ENCODE data around the gene BBLN.
"Not testable (repeated sequence)": the region's sequence is repeated elsewhere in the genome, so short reads cannot be mapped to it uniquely, and the experiment has no call there.

BBLN gene

GRCh38 chr9:128125580-128126354 lies 34.3 kb upstream of the BBLN start:
- Histone ChIP-seq H3K9ac (ENCODE audit: low read depth, low read length) (no peak overlapping the region), H3K27me3 (ENCODE audit: control insufficient read depth, insufficient read depth, low read length) (peaks cover 7% of the 10 kb centered on the region), H3K4me3 (ENCODE audit: low read depth, low read length) (no peak overlapping the region), H3K36me3 (ENCODE audit: control insufficient read depth, insufficient read depth, low read length) (peaks cover 41% of the 10 kb centered on the region), H3K27ac (ENCODE audit: low read depth, low read length) (no peak overlapping the region), H3K4me1 (ENCODE audit: control insufficient read depth, insufficient read depth, low read length) (no peaks in the 10 kb centered on the region), H3K9me3 (ENCODE audit: control insufficient read depth, insufficient read depth, low read length) (no peaks in the 10 kb centered on the region)

- H3K4me3 ChIP-seq (ENCODE audit: low read depth, low read length): peak within 1 kb of the TSS; percentile 100
- peaks cover 23% of the 10 kb centered on the region for H3K36me3 ChIP-seq (ENCODE audit: control insufficient read depth, insufficient read depth, low read length)
- H3K4me1 ChIP-seq (ENCODE audit: control insufficient read depth, insufficient read depth, low read length): no peaks in the 10 kb centered on the region
- H3K9me3 ChIP-seq (ENCODE audit: control insufficient read depth, insufficient read depth, low read length): no peaks in the 10 kb centered on the region
- peak within 1 kb of the TSS; percentile 93 for H3K9ac ChIP-seq (ENCODE audit: low read depth, low read length)
- H3K27ac ChIP-seq (ENCODE audit: low read depth, low read length): peak within 1 kb of the TSS; percentile 99
- peaks cover 7% of the 10 kb centered on the region for H3K27me3 ChIP-seq (ENCODE audit: control insufficient read depth, insufficient read depth, low read length)
Measured at GRCh38 chr9:128127568-128127989, 32.5 kb upstream of the BBLN start, which contains the start of gene PTGES2. Gene PTGES2, minus strand, starts transcription at chr9:128127729. Its CDS starts 12 bp downstream, at chr9:128127717.

DNA sequence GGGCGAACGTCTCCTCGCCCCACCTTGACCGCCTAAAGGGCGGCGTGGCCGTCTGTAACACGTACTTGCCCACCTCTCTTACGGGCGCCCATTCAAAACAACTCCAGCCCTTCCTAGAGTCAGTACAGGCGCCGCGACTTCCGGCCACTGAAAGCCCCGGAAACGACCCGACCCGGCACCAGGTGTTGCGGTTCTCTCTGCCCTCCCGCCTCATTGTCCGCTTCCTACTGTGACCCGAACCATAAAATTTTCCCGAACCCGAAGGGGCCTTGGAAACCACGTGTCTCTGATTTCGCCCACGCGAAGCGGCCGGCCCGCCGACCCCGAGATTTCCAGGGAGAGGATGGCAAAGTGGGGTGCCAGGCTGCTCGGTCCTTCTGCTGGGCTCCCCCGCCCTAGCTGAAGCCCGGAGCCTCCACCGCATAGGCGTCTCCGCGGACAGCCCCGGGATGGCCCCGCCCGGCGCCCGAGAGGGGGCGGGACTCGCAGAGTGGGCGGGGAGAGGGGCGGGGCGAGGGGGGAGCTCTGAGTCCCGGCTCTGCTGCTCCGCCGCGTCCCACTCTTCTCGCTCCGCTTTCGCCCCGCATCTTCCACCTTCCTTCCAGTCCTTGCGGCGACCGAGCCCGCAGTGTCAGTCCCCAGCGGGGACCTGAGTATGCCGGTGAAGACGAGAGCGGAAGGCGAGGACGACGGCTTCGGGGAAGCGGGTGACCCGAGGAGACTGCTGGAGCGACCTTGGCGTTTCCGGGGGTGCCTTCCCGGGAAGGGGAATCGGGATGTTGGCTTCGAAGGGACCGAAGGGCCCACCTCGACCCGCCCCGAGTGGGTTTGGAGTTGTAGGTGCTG lies 31.9 kb upstream of the BBLN start:
- Histone ChIP-seq H3K27ac (ENCODE audit: low read depth, low read length) (peak overlapping the region; percentile 99), H3K9me3 (ENCODE audit: control insufficient read depth, insufficient read depth, low read length) (no peaks in the 10 kb centered on the region), H3K27me3 (ENCODE audit: control insufficient read depth, insufficient read depth, low read length) (peaks cover 7% of the 10 kb centered on the region), H3K9ac (ENCODE audit: low read depth, low read length) (peak overlapping the region; percentile 93), H3K36me3 (ENCODE audit: control insufficient read depth, insufficient read depth, low read length) (peaks cover 17% of the 10 kb centered on the region), H3K4me3 (ENCODE audit: low read depth, low read length) (peak overlapping the region; percentile 100), H3K4me1 (ENCODE audit: control insufficient read depth, insufficient read depth, low read length) (no peaks in the 10 kb centered on the region)

DNA sequence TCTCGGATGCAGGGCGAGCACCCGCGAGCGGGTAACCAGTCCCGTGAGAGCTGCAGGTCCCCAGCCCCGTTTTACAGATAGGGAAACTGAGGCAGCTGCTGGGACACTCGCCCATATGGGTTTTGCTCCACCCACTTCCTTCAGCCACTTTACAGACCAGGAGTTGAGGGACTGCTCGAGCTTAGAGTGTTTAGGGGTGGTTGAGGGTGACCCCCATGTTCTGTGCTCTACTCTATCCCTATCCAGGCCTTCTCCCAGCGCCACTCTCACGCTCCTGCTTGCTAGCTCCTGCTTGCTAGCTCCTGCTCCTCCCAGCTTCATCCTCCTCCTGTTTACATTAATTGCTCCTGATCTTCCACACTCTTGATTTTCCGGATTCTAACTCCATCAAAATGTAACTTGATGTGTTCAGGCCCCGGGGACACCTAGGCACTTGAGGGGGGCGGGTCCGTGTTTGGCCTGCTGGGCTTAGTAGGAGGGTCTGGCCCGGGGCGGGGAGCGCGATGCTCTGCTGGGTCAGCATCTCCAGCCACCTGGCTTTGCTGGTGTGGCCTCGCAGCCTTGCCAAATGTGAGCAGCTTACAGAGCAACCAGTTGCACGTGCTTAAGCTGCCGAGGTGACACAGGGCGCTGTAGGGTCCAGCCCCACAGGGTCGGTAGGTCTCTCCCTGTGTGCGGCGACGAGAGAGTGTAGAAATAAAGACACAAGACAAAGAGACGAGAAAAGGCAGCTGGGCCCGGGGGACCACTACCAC lies 31.1 kb upstream of the BBLN start:
- peak overlapping the region; percentile 100 for H3K4me3 ChIP-seq (ENCODE audit: low read depth, low read length)
- no peak overlapping the region for H3K9ac ChIP-seq (ENCODE audit: low read depth, low read length)
- peaks cover 7% of the 10 kb centered on the region for H3K27me3 ChIP-seq (ENCODE audit: control insufficient read depth, insufficient read depth, low read length)
- H3K4me1 ChIP-seq (ENCODE audit: control insufficient read depth, insufficient read depth, low read length): no peaks in the 10 kb centered on the region
- peaks cover 9% of the 10 kb centered on the region for H3K36me3 ChIP-seq (ENCODE audit: control insufficient read depth, insufficient read depth, low read length)
- H3K9me3 ChIP-seq (ENCODE audit: control insufficient read depth, insufficient read depth, low read length): no peaks in the 10 kb centered on the region
- H3K27ac ChIP-seq (ENCODE audit: low read depth, low read length): no peak overlapping the region

- not testable (repeated sequence) for H3K4me3 ChIP-seq (ENCODE audit: low read depth, low read length); H3K27me3 ChIP-seq (ENCODE audit: control insufficient read depth, insufficient read depth, low read length); H3K9ac ChIP-seq (ENCODE audit: low read depth, low read length); H3K27ac ChIP-seq (ENCODE audit: low read depth, low read length); H3K9me3 ChIP-seq (ENCODE audit: control insufficient read depth, insufficient read depth, low read length); H3K36me3 ChIP-seq (ENCODE audit: control insufficient read depth, insufficient read depth, low read length); H3K4me1 ChIP-seq (ENCODE audit: control insufficient read depth, insufficient read depth, low read length)
Measured at GRCh38 chr9:128129976-128130590, 30.0 kb upstream of the BBLN start.

GRCh38 chr9:128130651-128131050 lies 29.4 kb upstream of the BBLN start:
- not testable (repeated sequence) for H3K4me1 ChIP-seq (ENCODE audit: control insufficient read depth, insufficient read depth, low read length); H3K9me3 ChIP-seq (ENCODE audit: control insufficient read depth, insufficient read depth, low read length); H3K36me3 ChIP-seq (ENCODE audit: control insufficient read depth, insufficient read depth, low read length); H3K27ac ChIP-seq (ENCODE audit: low read depth, low read length); H3K27me3 ChIP-seq (ENCODE audit: control insufficient read depth, insufficient read depth, low read length); H3K9ac ChIP-seq (ENCODE audit: low read depth, low read length); H3K4me3 ChIP-seq (ENCODE audit: low read depth, low read length)

GRCh38 chr9:128131346-128131745 lies 28.7 kb upstream of the BBLN start:
- H3K9me3 ChIP-seq (ENCODE audit: control insufficient read depth, insufficient read depth, low read length); H3K36me3 ChIP-seq (ENCODE audit: control insufficient read depth, insufficient read depth, low read length); H3K27me3 ChIP-seq (ENCODE audit: control insufficient read depth, insufficient read depth, low read length); H3K27ac ChIP-seq (ENCODE audit: low read depth, low read length); H3K9ac ChIP-seq (ENCODE audit: low read depth, low read length); H3K4me3 ChIP-seq (ENCODE audit: low read depth, low read length); H3K4me1 ChIP-seq (ENCODE audit: control insufficient read depth, insufficient read depth, low read length): not testable (repeated sequence)

DNA sequence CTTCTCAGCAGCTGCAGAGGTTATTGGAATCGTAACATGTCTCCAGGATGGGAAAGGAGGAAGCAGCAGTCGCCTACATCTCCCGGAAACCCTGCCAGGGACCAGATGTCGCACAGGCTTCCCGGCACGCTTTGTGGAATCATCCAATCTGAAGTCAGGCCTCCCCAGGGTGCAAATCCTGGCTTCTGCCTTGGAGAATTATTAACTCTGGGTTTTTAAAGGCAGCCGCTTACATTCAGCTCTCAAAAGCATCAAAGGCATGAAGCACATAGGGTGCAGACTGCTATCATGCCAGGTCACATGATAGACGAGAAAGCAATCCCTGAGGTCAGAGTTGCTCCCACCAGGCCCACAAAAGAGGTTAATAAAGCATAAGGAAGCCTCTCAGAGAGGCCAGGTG lies 27.9 kb upstream of the BBLN start:
- H3K9ac ChIP-seq (ENCODE audit: low read depth, low read length); H3K36me3 ChIP-seq (ENCODE audit: control insufficient read depth, insufficient read depth, low read length); H3K4me1 ChIP-seq (ENCODE audit: control insufficient read depth, insufficient read depth, low read length); H3K9me3 ChIP-seq (ENCODE audit: control insufficient read depth, insufficient read depth, low read length); H3K27ac ChIP-seq (ENCODE audit: low read depth, low read length); H3K4me3 ChIP-seq (ENCODE audit: low read depth, low read length); H3K27me3 ChIP-seq (ENCODE audit: control insufficient read depth, insufficient read depth, low read length): not testable (repeated sequence)

DNA sequence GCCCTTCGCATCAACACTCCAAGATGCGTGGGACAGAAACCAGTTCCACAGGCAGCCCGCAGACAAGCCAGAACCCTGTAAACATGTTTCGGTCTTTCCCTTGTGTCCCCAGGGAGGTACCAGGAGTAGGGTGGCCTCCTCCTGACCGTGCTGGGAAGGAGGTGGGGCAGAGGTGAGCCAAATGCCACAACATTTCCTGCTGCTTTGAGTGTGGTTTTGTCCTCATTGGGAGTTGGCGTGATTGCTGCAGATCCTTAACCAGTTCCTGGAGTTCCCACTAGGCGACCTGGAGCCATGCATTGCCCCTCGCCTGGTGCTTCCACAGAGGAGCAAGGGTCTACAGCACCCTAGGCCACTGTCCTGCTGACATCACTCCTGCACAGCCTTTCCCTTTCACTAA lies 24.5 kb upstream of the BBLN start:
- H3K9me3 ChIP-seq (ENCODE audit: control insufficient read depth, insufficient read depth, low read length); H3K4me1 ChIP-seq (ENCODE audit: control insufficient read depth, insufficient read depth, low read length); H3K4me3 ChIP-seq (ENCODE audit: low read depth, low read length); H3K9ac ChIP-seq (ENCODE audit: low read depth, low read length); H3K27ac ChIP-seq (ENCODE audit: low read depth, low read length); H3K36me3 ChIP-seq (ENCODE audit: control insufficient read depth, insufficient read depth, low read length); H3K27me3 ChIP-seq (ENCODE audit: control insufficient read depth, insufficient read depth, low read length): not testable (repeated sequence)

- Histone ChIP-seq H3K9me3 (ENCODE audit: control insufficient read depth, insufficient read depth, low read length) (no peaks in the 10 kb centered on the region), H3K36me3 (ENCODE audit: control insufficient read depth, insufficient read depth, low read length) (no peaks in the 10 kb centered on the region), H3K9ac (ENCODE audit: low read depth, low read length) (no peak overlapping the region), H3K4me3 (ENCODE audit: low read depth, low read length) (no peak overlapping the region), H3K27me3 (ENCODE audit: control insufficient read depth, insufficient read depth, low read length) (no peaks in the 10 kb centered on the region), H3K27ac (ENCODE audit: low read depth, low read length) (no peak overlapping the region), H3K4me1 (ENCODE audit: control insufficient read depth, insufficient read depth, low read length) (no peaks in the 10 kb centered on the region)
Measured at GRCh38 chr9:128136816-128137793, 23.0 kb upstream of the BBLN start.
